SK-N-MC (cell line): Measurements from ENCODE around the gene SPTBN2.

ENCODE experiments used
- DNase-seq: peaks from one replicate; pipeline ENCODE4 v3.0.0-alpha.2; 2011; ENCODE audit warnings: low read depth, low spot score
- H3K27ac ChIP-seq: fragments of 200-600 bp; sonication (generic); 2 replicates; pipeline ENCODE4 v1.5.1; 2016; ENCODE audit warnings: mixed run types
- H3K36me3 ChIP-seq: fragments of 200-600 bp; sonication (generic); 2 replicates; pipeline ENCODE4 v1.6.1; 2017; ENCODE audit warnings: antibody characterized with exemption, low read length, mixed read lengths; ENCODE audit not compliant: insufficient read depth
- H3K4me3 ChIP-seq: fragments of 200-600 bp; sonication (generic); 2 replicates; pipeline ENCODE4 v1.5.1; 2016
- H3K9ac ChIP-seq: fragments of 200-600 bp; sonication (generic); 2 replicates; pipeline ENCODE4 v1.8.0; 2017; ENCODE audit warnings: mixed run types, mixed read lengths; ENCODE audit not compliant: insufficient read length
- H3K9me3 ChIP-seq: fragments of 200-600 bp; sonication (generic); 2 replicates; pipeline ENCODE4 v1.6.1; 2017; ENCODE audit warnings: low read depth, mild to moderate bottlenecking, antibody characterized with exemption, low read length, moderate library complexity, mixed read lengths
- EZH2 ChIP-seq: fragments of 200-600 bp; sonication (generic); IDR thresholded peaks from one replicate; pipeline ENCODE4 v1.6.1; 2017; ENCODE audit warnings: antibody characterized with exemption
- FOXP2 ChIP-seq: optimal IDR thresholded peaks from 2 replicates; pipeline ENCODE3; 2011; ENCODE audit warnings: mild to moderate bottlenecking, moderate library complexity; ENCODE audit not compliant: insufficient read depth; ENCODE audit errors: extremely low read length, control extremely low read depth
- POLR2AphosphoS5 ChIP-seq: IDR thresholded peaks from 2 replicates; pipeline ENCODE4 v1.6.1; 2012; ENCODE audit warnings: mild to moderate bottlenecking, low read depth, low read length, borderline replicate concordance

The SPTBN2 gene

DNA sequence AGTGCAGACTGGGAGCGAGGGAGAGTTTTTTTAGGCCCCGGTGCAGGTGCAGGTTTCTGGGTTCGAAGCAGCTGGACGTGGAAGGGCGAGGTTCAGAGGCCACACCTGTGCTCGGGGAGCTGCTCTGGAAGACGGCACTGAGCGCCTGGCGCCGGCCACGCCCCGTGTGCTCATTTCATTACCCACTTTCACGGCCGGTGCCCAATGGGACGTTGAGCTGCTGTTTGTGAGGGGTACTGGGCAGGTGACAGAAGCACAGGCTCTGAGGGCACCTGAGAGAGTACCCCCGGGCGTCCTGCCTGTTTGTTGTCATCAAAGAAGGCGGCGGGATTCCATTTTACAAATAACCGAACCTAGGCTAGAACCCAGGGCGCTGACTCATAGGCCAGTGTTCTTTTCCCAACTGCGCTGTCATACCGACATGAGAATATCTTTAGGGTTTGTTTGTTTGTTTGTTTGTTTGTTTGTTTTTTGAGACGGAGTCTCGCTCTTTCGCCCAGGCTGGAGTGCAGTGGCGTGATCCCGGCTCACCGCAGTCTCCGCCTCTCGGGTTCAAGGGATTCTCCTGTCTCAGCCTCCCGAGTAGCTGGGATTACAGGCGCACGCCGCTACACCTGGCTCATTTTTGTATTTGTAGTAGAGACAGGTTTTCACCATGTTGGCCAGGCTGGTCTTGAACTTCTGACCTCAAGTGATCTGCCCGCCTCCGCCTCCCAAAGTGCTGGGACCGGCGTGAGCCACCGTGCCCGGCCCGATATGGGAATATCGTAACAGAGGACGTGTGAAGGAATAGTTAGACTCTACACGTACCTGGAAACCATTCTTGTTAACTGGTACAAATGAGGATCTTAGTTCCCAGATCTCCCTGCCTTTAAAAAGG, 16.6 kb upstream of the SPTBN2 start:
- H3K27ac ChIP-seq = no peak overlapping the region
- no peaks in the 10 kb centered on the region for H3K36me3 ChIP-seq
- TF ChIP-seq EZH2 (no peak), POLR2AphosphoS5 (no peak), FOXP2 (no peak)
- peak overlapping the region; percentile 100 for H3K4me3 ChIP-seq
- no peak for DNase-seq
- no peaks in the 10 kb centered on the region for H3K9me3 ChIP-seq
- H3K9ac ChIP-seq = peak overlapping the region; percentile 98

DNA sequence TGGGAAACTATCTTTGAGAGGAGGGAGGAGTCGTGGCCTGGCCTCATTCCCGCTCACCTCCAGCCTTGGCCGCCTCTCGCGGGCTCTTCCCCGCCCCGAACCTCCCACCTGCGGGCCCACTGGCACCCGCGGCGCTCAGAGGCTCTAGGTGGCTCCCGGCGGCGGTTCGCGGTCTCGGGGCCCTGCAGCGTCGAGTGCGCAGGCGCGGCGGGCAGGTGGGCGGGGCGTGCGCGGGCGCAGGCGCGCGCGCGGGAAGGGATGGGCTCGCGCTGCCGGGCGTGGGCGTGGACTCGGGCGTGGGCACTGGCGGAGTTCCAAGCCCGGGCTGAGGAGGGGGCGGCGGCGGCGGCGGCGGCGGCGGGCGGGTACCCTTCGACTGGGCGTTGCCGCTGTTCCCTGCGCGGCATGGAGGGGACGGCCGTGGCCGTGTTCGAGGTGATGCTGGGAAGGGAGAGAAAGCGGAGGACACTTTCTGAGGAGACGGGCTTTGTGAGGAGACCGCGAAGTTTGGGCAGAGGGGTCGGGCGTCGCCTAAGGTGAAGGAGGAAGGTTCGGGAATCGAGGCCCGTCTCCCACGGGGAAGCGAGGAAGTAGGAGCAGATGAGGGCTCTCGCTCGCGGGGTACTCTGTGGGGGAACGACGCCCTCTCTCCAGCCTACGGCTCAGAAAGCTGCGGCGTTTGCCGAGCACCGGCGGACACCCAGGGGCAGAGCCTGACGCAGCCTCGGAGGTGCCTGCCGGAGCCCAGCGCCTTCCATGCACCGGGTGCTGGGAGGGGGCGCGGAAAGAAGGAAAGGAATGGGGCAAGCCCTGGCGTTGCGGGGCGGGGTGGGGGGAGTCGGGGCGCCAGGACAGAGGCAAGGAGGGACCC, 15.7 kb upstream of the SPTBN2 start:
- no peak for TF ChIP-seq FOXP2
- peak; percentile 93 for TF ChIP-seq POLR2AphosphoS5
- no peak for TF ChIP-seq EZH2
- peak overlapping the region; percentile 98 for H3K9ac ChIP-seq
- DNase-seq = no peak
- H3K4me3 ChIP-seq = peak overlapping the region; percentile 100
- H3K36me3 ChIP-seq = no peaks in the 10 kb centered on the region
- H3K9me3 ChIP-seq = no peaks in the 10 kb centered on the region
- peak overlapping the region; percentile 83 for H3K27ac ChIP-seq

DNA sequence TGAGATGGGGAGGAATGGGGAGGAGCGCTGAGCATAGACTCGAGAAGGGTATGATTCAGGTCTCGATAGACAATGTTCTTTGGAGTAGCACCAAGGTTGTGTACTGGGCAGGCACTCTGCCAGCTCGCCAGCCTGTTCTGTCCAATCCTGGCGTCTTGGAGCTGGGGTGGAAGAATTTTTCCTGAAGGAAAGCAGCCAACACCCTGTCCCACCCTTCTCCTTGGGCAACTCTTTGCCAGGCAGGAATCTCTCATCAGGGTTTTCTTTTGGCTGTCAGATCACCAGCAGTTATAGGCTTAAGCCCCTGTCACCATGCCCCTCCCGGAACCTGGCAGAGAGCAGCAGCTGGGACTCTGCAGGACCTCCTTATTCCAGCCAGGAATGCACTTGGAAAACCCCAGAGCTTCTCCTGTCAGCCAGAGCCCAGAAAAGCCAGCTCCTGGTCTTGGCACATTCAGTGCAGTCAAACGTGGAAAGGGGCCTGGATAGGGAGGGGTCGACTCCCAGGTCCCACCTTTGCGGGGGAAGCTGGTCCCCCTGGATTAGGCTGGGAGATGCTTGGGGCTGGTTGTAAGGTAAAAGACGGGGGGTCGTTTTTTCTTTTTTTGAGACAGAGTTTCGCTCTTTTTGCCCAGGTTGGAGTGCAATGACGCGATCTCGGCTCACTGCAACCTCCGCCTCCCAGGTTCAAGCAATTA, 14.4 kb upstream of the SPTBN2 start:
- DNase-seq = no peak
- no peaks in the 10 kb centered on the region for H3K9me3 ChIP-seq
- H3K27ac ChIP-seq = no peak overlapping the region
- no peak overlapping the region for H3K9ac ChIP-seq
- H3K4me3 ChIP-seq = peak overlapping the region; percentile 100
- H3K36me3 ChIP-seq = no peaks in the 10 kb centered on the region
- TF ChIP-seq EZH2 = no peak
- no peak for TF ChIP-seq FOXP2
- TF ChIP-seq POLR2AphosphoS5 = no peak

DNA sequence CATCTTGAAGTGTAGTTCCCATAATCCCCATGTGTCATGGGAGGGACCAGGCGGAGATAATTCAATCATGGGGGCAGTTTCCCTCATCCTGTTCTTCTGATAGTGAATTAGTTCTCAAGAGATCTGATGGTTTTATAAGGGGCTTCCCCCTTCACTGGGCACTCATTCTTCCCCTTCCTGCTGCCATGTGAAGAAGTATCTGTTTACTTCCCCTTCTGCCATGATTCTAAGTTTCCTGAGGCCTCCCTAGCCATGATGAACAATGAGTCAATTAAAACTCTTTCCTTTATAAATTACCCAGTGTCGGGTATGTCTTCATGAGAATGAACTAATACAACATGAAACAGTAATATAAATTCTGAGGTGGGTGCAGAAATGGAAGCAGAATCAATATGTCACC, 12.1 kb upstream of the SPTBN2 start:
- Histone ChIP-seq H3K9me3 (no peaks in the 10 kb centered on the region), H3K27ac (no peak overlapping the region), H3K36me3 (no peaks in the 10 kb centered on the region), H3K9ac (no peak overlapping the region), H3K4me3 (no peak overlapping the region)
- TF ChIP-seq POLR2AphosphoS5 (no peak), EZH2 (no peak), FOXP2 (no peak)
- no peak for DNase-seq

DNA sequence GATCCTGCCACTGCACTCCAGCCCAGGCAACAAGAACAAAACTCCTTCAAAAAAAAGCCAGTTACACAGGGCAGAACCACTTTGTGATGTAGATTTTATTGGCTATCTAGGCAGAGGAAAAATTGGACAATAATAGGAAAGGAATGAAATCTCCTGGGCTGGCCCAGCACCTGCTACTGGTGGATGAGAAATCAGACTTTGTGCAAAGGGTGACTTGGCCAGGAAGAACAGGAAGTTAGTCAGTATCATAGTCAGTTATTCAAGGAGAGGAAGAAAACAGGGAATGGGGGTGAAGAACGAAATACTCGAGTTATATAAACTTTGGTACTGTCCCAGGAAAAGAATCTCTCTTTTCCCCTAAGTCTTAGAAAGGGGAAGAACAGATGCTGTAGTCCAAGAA, 11.0 kb upstream of the SPTBN2 start:
- no peak for DNase-seq
- TF ChIP-seq FOXP2 (no peak), POLR2AphosphoS5 (no peak), EZH2 (no peak)
- no peaks in the 10 kb centered on the region for H3K36me3 ChIP-seq
- H3K9ac ChIP-seq = no peak overlapping the region
- H3K9me3 ChIP-seq = no peaks in the 10 kb centered on the region
- no peak overlapping the region for H3K4me3 ChIP-seq
- H3K27ac ChIP-seq = no peak overlapping the region

DNA sequence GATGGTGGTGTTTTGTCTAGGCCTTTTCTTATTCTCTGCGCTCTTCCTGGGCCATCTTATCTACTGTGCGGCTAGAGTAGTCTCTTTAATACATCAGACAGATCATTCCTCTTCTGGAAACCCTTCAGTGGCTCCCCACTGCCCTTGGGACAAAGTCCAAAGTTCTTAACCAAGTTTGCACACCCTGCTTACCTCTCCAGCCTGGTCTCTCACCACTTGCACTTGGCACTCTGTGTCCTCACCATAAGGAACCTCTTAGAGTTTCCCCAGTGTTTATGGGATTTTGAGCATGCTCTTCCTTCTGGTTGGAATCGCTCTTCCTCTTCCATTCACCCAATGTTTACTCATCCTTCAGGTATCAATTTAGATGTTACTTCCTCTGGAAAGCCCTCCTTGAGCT, 5.2 kb upstream of the SPTBN2 start:
- no peaks in the 10 kb centered on the region for H3K9me3 ChIP-seq
- DNase-seq = no peak
- H3K9ac ChIP-seq = no peak overlapping the region
- H3K27ac ChIP-seq = no peak overlapping the region
- H3K4me3 ChIP-seq = no peak overlapping the region
- TF ChIP-seq FOXP2 = no peak
- no peak for TF ChIP-seq EZH2
- H3K36me3 ChIP-seq = no peaks in the 10 kb centered on the region

DNA sequence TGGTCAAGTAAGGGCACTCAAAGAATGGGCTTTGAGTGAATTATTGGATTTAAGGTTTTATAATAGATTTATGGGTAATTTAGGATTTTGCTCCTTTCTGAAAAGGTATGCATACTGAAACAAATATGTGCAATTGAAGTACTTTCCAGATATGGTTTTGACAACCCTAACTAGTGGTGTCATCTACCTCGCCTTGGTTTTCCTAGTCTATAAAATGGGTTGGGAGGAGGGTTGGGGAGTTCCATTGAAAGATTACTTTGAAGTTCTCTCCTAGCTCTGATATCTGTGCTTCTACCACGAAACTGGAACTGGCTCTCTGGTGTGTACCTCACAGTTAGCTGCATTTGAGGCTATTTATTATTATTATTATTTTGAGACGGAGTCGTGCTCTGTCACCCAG, 431 bp upstream of the SPTBN2 start:
- H3K9me3 ChIP-seq = no peaks in the 10 kb centered on the region
- no peak overlapping the region for H3K4me3 ChIP-seq
- no peak for DNase-seq
- TF ChIP-seq EZH2 = no peak
- TF ChIP-seq POLR2AphosphoS5 = no peak
- no peak for TF ChIP-seq FOXP2
- no peak overlapping the region for H3K27ac ChIP-seq
- no peak overlapping the region for H3K9ac ChIP-seq
- peaks cover 3% of the 10 kb centered on the region; the same call in 1 of the 2 replicates for H3K36me3 ChIP-seq
